ENCODE data around the gene FAM136A. TPM values are rescaled to one million over a fixed set of nuclear protein-coding genes. Genes with fewer than 3 reads are reported as not detected.
A peak's percentile ranks its signal among the peaks of the same experiment; 100 is the strongest.

The FAM136A gene
- polyA plus RNA-seq, 1 of the 3 experiments (the other 2 are of a cell fraction): 43.3 TPM

DNA sequence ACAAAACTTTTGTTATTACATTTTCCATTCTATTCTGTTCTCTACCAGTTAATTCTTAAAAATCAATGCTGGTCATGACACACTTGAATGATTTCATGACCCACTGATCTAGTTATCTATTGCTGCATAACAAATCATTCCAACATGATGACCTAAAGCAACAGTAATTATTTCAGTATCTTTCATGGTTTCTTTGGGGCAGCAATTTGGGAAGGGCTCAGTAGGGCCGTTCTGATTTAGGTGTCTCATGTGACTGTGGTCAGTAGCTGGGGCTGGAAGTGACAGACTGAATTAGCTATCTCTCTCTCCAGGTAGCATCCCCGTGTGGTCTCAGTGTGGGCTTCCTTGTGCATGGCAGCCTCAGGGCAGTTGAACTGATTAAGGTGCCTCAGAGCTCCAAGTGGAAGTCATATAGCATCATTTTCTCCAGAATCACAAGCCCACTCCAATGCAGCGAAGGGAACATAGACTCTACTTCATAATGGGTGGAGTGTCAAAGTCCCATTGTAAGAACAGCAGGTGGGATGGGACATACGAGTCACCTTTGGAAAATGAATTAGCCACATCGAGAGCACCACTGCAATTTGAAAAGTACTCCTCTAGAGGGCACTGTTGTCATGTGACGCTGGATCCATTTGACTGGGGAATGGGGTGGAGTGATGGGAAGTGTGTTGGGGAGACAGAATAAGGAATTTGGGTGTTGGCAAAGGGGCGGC is 39.1 kb upstream of the FAM136A start:
- H3K36me3 ChIP-seq (replicated peaks in 1 of 2; ENCODE audit: control insufficient read depth in 1 of 2, insufficient read depth in 2 of 2, low read length in 1 of 2): no peaks in the 10 kb centered on the region
- H3K79me2 ChIP-seq (ENCODE audit: insufficient read depth): no peaks in the 10 kb centered on the region
- H3K9me2 ChIP-seq: no peaks in the 10 kb centered on the region
- peak; percentile 76 for DNase-seq
- TF ChIP-seq TCF12 (IDR thresholded peaks at IDR 0.05) (no peak), RXRA (IDR thresholded peaks at IDR 0.05; ENCODE audit: borderline replicate concordance, low read depth) (no peak), YY1 (IDR thresholded peaks at IDR 0.05; ENCODE audit: low read depth) (no peak), NRF1 (IDR thresholded peaks at IDR 0.05; ENCODE audit: low read depth, low read length) (no peak), SMC3 (IDR thresholded peaks at IDR 0.05; ENCODE audit: low read depth, low read length) (peak; percentile 78), RAD21 (IDR thresholded peaks at IDR 0.05; ENCODE audit: low read length) (peak; percentile 93), NFIC (IDR thresholded peaks at IDR 0.05; ENCODE audit: borderline replicate concordance) (no peak), FOXM1 (IDR thresholded peaks at IDR 0.05; ENCODE audit: low read depth) (no peak)
- TF ChIP-seq, protein P1, sequence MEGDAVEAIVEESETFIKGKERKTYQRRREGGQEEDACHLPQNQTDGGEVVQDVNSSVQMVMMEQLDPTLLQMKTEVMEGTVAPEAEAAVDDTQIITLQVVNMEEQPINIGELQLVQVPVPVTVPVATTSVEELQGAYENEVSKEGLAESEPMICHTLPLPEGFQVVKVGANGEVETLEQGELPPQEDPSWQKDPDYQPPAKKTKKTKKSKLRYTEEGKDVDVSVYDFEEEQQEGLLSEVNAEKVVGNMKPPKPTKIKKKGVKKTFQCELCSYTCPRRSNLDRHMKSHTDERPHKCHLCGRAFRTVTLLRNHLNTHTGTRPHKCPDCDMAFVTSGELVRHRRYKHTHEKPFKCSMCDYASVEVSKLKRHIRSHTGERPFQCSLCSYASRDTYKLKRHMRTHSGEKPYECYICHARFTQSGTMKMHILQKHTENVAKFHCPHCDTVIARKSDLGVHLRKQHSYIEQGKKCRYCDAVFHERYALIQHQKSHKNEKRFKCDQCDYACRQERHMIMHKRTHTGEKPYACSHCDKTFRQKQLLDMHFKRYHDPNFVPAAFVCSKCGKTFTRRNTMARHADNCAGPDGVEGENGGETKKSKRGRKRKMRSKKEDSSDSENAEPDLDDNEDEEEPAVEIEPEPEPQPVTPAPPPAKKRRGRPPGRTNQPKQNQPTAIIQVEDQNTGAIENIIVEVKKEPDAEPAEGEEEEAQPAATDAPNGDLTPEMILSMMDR (IDR thresholded peaks at IDR 0.05): peak; percentile 81
- no peaks in the 10 kb centered on the region for H4K20me1 ChIP-seq (ENCODE audit: insufficient read depth)
- no peak overlapping the region for H2AFZ ChIP-seq (ENCODE audit: low read depth)
- no peaks in the 10 kb centered on the region for H3K4me1 ChIP-seq (ENCODE audit: control insufficient read depth in 1 of 2, insufficient read depth in 2 of 2, low read depth in 1 of 2, low read length in 1 of 2)
- POLR2A ChIA-PET: no interaction called here
- H3K27me3 ChIP-seq (ENCODE audit: insufficient read depth): peaks cover 13% of the 10 kb centered on the region; the same call in 1 of the 2 replicates
- no peak overlapping the region for H3K27ac ChIP-seq (ENCODE audit: low read depth in 2 of 2, low read length in 1 of 2)
- H3F3A ChIP-seq (replicated peaks; ENCODE audit: insufficient read depth): no peaks in the 10 kb centered on the region
- no peak overlapping the region for H3K9ac ChIP-seq
- no peak overlapping the region; a peak in 1 of 4 replicates for H3K4me3 ChIP-seq (ENCODE audit: low read depth in 2 of 2, low read length in 1 of 2)
- H3K4me2 ChIP-seq: no peak overlapping the region
- H3K9me3 ChIP-seq: no peaks in the 10 kb centered on the region
- CTCF ChIA-PET: interaction anchor here (0.6 to 8.7 kb wide), 36 partner anchors 10 to 448 kb away, joined by 3 to 125 read pairs (median 5); partner anchors contain the start of genes ADD2, FAM136A and TGFA
- 1% methylated on average over 7 of the region's 7 CpGs for WGBS (ENCODE audit: low lambda C conversion rate)

DNA sequence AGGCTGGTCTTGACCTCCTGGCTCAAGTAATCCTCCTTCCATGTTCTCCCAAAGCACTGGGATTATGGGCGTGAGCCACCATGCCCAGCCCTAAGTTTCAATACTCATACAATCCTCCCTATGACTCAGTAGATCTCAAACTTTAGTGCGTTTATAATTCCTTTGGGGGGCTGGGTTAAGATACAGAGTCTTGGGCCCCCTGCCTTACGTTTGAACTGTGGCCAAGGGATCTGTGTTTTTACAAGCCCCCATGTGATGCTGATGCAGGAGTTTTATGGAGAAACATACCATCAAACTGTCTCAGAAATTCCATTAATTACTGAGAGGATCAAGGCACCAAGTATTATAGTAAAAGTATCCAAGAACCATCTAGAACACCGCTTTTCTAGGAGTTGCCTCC is 38.2 kb upstream of the FAM136A start:
- ChIA-PET POLR2A (no interaction called here), CTCF (interaction anchor here (0.7 to 8.7 kb wide), 21 partner anchors 8 to 449 kb away, joined by 3 to 125 read pairs (median 6); partner anchors contain the start of genes FAM136A and TGFA)
- TF ChIP-seq, protein P2, sequence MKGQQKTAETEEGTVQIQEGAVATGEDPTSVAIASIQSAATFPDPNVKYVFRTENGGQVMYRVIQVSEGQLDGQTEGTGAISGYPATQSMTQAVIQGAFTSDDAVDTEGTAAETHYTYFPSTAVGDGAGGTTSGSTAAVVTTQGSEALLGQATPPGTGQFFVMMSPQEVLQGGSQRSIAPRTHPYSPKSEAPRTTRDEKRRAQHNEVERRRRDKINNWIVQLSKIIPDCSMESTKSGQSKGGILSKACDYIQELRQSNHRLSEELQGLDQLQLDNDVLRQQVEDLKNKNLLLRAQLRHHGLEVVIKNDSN (IDR thresholded peaks at IDR 0.05; ENCODE audit: borderline replicate concordance, low read depth): no peak
- TF ChIP-seq TCF12 (IDR thresholded peaks at IDR 0.05): no peak
- no peak for TF ChIP-seq JUND (IDR thresholded peaks at IDR 0.05)
- no peak for TF ChIP-seq POLR2AphosphoS5 (IDR thresholded peaks at IDR 0.05; ENCODE audit: low read depth, low read length)
- TF ChIP-seq SIN3A (IDR thresholded peaks at IDR 0.05; ENCODE audit: borderline replicate concordance, low read depth, low read length): no peak
- no peak for TF ChIP-seq FOXJ3 (CRISPR knock-in tag; IDR thresholded peaks at IDR 0.05)
- TF ChIP-seq, protein P3, sequence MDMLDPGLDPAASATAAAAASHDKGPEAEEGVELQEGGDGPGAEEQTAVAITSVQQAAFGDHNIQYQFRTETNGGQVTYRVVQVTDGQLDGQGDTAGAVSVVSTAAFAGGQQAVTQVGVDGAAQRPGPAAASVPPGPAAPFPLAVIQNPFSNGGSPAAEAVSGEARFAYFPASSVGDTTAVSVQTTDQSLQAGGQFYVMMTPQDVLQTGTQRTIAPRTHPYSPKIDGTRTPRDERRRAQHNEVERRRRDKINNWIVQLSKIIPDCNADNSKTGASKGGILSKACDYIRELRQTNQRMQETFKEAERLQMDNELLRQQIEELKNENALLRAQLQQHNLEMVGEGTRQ (IDR thresholded peaks at IDR 0.05; ENCODE audit: borderline replicate concordance, low read depth, low read length): no peak
- TF ChIP-seq FOXM1 (IDR thresholded peaks at IDR 0.05; ENCODE audit: low read depth): no peak
- TF ChIP-seq FOSL2 (IDR thresholded peaks at IDR 0.05; ENCODE audit: borderline replicate concordance, low read depth): no peak
- TF ChIP-seq SMC3 (IDR thresholded peaks at IDR 0.05; ENCODE audit: low read depth, low read length): no peak
- TF ChIP-seq, protein P4, sequence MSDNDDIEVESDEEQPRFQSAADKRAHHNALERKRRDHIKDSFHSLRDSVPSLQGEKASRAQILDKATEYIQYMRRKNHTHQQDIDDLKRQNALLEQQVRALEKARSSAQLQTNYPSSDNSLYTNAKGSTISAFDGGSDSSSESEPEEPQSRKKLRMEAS (IDR thresholded peaks at IDR 0.05; ENCODE audit: low read depth): no peak

More for the DNA sequence above, 38.2 kb upstream of the FAM136A start:
- H3K9ac ChIP-seq: no peak overlapping the region
- H3K4me3 ChIP-seq (ENCODE audit: low read depth in 2 of 2, low read length in 1 of 2): no peak overlapping the region
- H3K36me3 ChIP-seq (replicated peaks in 1 of 2; ENCODE audit: control insufficient read depth in 1 of 2, insufficient read depth in 2 of 2, low read length in 1 of 2): no peaks in the 10 kb centered on the region
- no peaks in the 10 kb centered on the region for H3K79me2 ChIP-seq (ENCODE audit: insufficient read depth)
- H3K27me3 ChIP-seq (ENCODE audit: insufficient read depth): peaks cover 13% of the 10 kb centered on the region; the same call in 1 of the 2 replicates
- H3K9me3 ChIP-seq: no peaks in the 10 kb centered on the region
- DNase-seq: no peak
- H3K4me2 ChIP-seq: no peak overlapping the region
- no peaks in the 10 kb centered on the region for H3F3A ChIP-seq (replicated peaks; ENCODE audit: insufficient read depth)
- no peaks in the 10 kb centered on the region for H4K20me1 ChIP-seq (ENCODE audit: insufficient read depth)
- no peak overlapping the region for H3K27ac ChIP-seq (ENCODE audit: low read depth in 2 of 2, low read length in 1 of 2)
- no peaks in the 10 kb centered on the region for H3K4me1 ChIP-seq (ENCODE audit: control insufficient read depth in 1 of 2, insufficient read depth in 2 of 2, low read depth in 1 of 2, low read length in 1 of 2)
- H2AFZ ChIP-seq (ENCODE audit: low read depth): no peak overlapping the region
- no peaks in the 10 kb centered on the region for H3K9me2 ChIP-seq
- WGBS (ENCODE audit: low lambda C conversion rate): 18% methylated on average over 4 of the region's 4 CpGs

All from SK-N-SH (cell line).